Loucy (cell line): ENCODE results near the gene TMEM169.

Experiments used
- H2AFZ ChIP-seq: fragments of 200-600 bp; sonication (generic); 2 replicates; pipeline ENCODE4 v1.6.0; 2016; ENCODE audit warnings: antibody characterized with exemption, mild to moderate bottlenecking, low read length, moderate library complexity
- H3F3A ChIP-seq: fragments of 200-600 bp; 2 replicates; pipeline ENCODE4 v1.6.0; 2016; ENCODE audit warnings: antibody characterized with exemption, low read depth, mild to moderate bottlenecking
- H3K27me3 ChIP-seq: fragments of 200-600 bp; sonication (generic); 2 replicates; pipeline ENCODE4 v1.6.1; 2014; ENCODE audit warnings: low read length, mild to moderate bottlenecking; ENCODE audit not compliant: insufficient read depth, poor library complexity, severe bottlenecking
- H3K36me3 ChIP-seq: fragments of 200-600 bp; sonication (generic); 2 replicates; pipeline ENCODE4 v1.6.1; 2016; ENCODE audit warnings: low read length; ENCODE audit not compliant: insufficient read depth
- H3K4me1 ChIP-seq: fragments of 200-600 bp; sonication (generic); 2 replicates; pipeline ENCODE4 v1.5.1; 2014; ENCODE audit warnings: low read length, mild to moderate bottlenecking; ENCODE audit not compliant: insufficient read depth, poor library complexity, severe bottlenecking
- H3K4me2 ChIP-seq: fragments of 200-600 bp; sonication (generic); 2 replicates; pipeline ENCODE4 v1.6.0; 2014; ENCODE audit warnings: antibody characterized with exemption, low read length, low read depth, mild to moderate bottlenecking; ENCODE audit not compliant: poor library complexity, severe bottlenecking
- H3K4me3 ChIP-seq: fragments of 200-600 bp; sonication (generic); 2 replicates; pipeline ENCODE4 v1.5.1; 2014; ENCODE audit warnings: low read length, mild to moderate bottlenecking, mixed read lengths; ENCODE audit not compliant: poor library complexity, severe bottlenecking
- H3K79me2 ChIP-seq: fragments of 200-600 bp; sonication (generic); 2 replicates; pipeline ENCODE4 v1.6.1; 2014; ENCODE audit warnings: low read length; ENCODE audit not compliant: insufficient read depth
- H3K9ac ChIP-seq: fragments of 200-600 bp; sonication (generic); 2 replicates; pipeline ENCODE4 v1.6.0; 2014; ENCODE audit warnings: mild to moderate bottlenecking, low read depth, low read length, moderate library complexity; ENCODE audit not compliant: poor library complexity, severe bottlenecking
- H3K9me2 ChIP-seq: fragments of 200-600 bp; sonication (generic); replicated peaks from 2 replicates; pipeline ENCODE4 v1.6.1; 2016; ENCODE audit warnings: low read depth, low read length, mixed read lengths
- H3K9me3 ChIP-seq: fragments of 200-600 bp; sonication (generic); 2 replicates; pipeline ENCODE4 v1.6.1; 2014; ENCODE audit warnings: mild to moderate bottlenecking, antibody characterized with exemption, low read length, low read depth; ENCODE audit not compliant: insufficient read depth
- H4K20me1 ChIP-seq: fragments of 200-600 bp; sonication (generic); 2 replicates; pipeline ENCODE4 v1.6.0; 2014; ENCODE audit warnings: antibody characterized with exemption, low read length, mild to moderate bottlenecking; ENCODE audit not compliant: insufficient read depth, poor library complexity, severe bottlenecking
- CTCF ChIP-seq: fragments of 200-600 bp; sonication (generic); conservative IDR thresholded peaks from 2 replicates; pipeline ENCODE4 v1.5.1; 2014; ENCODE audit warnings: mild to moderate bottlenecking, antibody characterized with exemption, low read length
- EZH2phosphoT487 ChIP-seq: fragments of 200-600 bp; IDR thresholded peaks from 2 replicates; pipeline ENCODE4 v1.6.1; 2018; ENCODE audit warnings: antibody characterized with exemption, mild to moderate bottlenecking, moderate library complexity, borderline replicate concordance

Gene TMEM169

GRCh38 chr2:216151313-216152025 is 69.8 kb downstream of the TMEM169 start:
- H3K4me3 ChIP-seq, result no peak overlapping the region
- no peaks in the 10 kb centered on the region for H3K27me3 ChIP-seq
- H3K36me3 ChIP-seq, result peaks cover 97% of the 10 kb centered on the region
- peaks cover 53% of the 10 kb centered on the region; the same call in 1 of the 2 replicates for H3K79me2 ChIP-seq
- no peaks in the 10 kb centered on the region for H3K4me1 ChIP-seq
- no peaks in the 10 kb centered on the region for H3K9me3 ChIP-seq
- no peaks in the 10 kb centered on the region for H3K9me2 ChIP-seq
- H3F3A ChIP-seq, result no peaks in the 10 kb centered on the region
- no peak overlapping the region for H3K9ac ChIP-seq
- H4K20me1 ChIP-seq, result peaks cover 10% of the 10 kb centered on the region
- TF ChIP-seq EZH2phosphoT487 (no peak), CTCF (peak; percentile 58)
- no peak overlapping the region for H2AFZ ChIP-seq
- no peak overlapping the region for H3K4me2 ChIP-seq
